PFSK-1 (cell line): ENCODE results near the gene RAMAC.

ENCODE experiments used
- FOXP2 ChIP-seq: optimal IDR thresholded peaks from 2 replicates; pipeline ENCODE3; 2011; ENCODE audit warnings: borderline replicate concordance, control low read depth, inconsistent platforms; ENCODE audit not compliant: insufficient read depth; ENCODE audit errors: extremely low read length, extremely low read depth
- POLR2AphosphoS5 ChIP-seq: IDR thresholded peaks from 2 replicates; pipeline ENCODE4 v1.6.1; 2012; ENCODE audit warnings: low read depth, mild to moderate bottlenecking, control low read depth, low read length, moderate library complexity
- SIN3A ChIP-seq: IDR thresholded peaks from 2 replicates; pipeline ENCODE4 v1.6.1; 2012; ENCODE audit warnings: mild to moderate bottlenecking, low read length, moderate library complexity, borderline replicate concordance; ENCODE audit not compliant: insufficient read depth
- TAF1 ChIP-seq: IDR thresholded peaks from 2 replicates; pipeline ENCODE4 v1.6.1; 2012; ENCODE audit warnings: low read length, control low read depth, borderline replicate concordance; ENCODE audit not compliant: insufficient read depth
- TF ChIP-seq, protein P1 (sequence below), 2 experiments: IDR thresholded peaks; 2 replicates each; pipeline versions ENCODE4 v1.6.1 to v1.8.0; 2011 to 2012; ENCODE audit warnings: low read depth in 2 of 2, low read length in 2 of 2, control low read depth in 1 of 2, inconsistent platforms in 1 of 2, mild to moderate bottlenecking in 1 of 2, moderate library complexity in 1 of 2; ENCODE audit not compliant: insufficient read depth in 1 of 2

Gene RAMAC

DNA sequence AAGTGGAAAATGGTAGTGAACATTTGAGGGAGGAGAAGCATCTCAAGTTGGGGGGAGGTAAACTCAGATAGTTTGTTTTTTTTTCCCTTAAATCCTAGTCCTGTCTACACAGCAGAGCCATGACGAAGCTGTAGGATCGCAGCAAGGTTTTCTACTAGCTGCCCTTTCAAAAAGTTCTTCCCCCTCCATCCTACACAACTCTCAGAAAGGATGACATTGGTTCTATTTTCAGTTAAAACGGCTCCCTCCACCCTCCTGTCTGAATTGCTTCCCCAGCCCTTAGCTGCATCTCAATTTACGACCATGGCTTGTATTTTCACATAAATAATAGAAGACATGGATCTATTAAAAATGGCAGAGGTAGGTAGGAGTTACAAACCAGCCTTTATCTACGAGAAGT, 35.7 kb upstream of the RAMAC start:
- TF ChIP-seq FOXP2 (no peak), POLR2AphosphoS5 (no peak), SIN3A (no peak), TAF1 (no peak)
- TF ChIP-seq, protein P1, sequence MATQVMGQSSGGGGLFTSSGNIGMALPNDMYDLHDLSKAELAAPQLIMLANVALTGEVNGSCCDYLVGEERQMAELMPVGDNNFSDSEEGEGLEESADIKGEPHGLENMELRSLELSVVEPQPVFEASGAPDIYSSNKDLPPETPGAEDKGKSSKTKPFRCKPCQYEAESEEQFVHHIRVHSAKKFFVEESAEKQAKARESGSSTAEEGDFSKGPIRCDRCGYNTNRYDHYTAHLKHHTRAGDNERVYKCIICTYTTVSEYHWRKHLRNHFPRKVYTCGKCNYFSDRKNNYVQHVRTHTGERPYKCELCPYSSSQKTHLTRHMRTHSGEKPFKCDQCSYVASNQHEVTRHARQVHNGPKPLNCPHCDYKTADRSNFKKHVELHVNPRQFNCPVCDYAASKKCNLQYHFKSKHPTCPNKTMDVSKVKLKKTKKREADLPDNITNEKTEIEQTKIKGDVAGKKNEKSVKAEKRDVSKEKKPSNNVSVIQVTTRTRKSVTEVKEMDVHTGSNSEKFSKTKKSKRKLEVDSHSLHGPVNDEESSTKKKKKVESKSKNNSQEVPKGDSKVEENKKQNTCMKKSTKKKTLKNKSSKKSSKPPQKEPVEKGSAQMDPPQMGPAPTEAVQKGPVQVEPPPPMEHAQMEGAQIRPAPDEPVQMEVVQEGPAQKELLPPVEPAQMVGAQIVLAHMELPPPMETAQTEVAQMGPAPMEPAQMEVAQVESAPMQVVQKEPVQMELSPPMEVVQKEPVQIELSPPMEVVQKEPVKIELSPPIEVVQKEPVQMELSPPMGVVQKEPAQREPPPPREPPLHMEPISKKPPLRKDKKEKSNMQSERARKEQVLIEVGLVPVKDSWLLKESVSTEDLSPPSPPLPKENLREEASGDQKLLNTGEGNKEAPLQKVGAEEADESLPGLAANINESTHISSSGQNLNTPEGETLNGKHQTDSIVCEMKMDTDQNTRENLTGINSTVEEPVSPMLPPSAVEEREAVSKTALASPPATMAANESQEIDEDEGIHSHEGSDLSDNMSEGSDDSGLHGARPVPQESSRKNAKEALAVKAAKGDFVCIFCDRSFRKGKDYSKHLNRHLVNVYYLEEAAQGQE (IDR thresholded peaks at IDR 0.05; ENCODE audit: insufficient read depth in 1 of 2, low read depth in 2 of 2, low read length in 2 of 2): no peak

GRCh38 chr15:82950746-82951370, 35.2 kb upstream of the RAMAC start:
- TF ChIP-seq POLR2AphosphoS5: no peak
- TF ChIP-seq TAF1: no peak
- TF ChIP-seq FOXP2: no peak
- TF ChIP-seq, protein P1 (IDR thresholded peaks at IDR 0.05; ENCODE audit: insufficient read depth in 1 of 2, low read depth in 2 of 2, low read length in 2 of 2): no peak

DNA sequence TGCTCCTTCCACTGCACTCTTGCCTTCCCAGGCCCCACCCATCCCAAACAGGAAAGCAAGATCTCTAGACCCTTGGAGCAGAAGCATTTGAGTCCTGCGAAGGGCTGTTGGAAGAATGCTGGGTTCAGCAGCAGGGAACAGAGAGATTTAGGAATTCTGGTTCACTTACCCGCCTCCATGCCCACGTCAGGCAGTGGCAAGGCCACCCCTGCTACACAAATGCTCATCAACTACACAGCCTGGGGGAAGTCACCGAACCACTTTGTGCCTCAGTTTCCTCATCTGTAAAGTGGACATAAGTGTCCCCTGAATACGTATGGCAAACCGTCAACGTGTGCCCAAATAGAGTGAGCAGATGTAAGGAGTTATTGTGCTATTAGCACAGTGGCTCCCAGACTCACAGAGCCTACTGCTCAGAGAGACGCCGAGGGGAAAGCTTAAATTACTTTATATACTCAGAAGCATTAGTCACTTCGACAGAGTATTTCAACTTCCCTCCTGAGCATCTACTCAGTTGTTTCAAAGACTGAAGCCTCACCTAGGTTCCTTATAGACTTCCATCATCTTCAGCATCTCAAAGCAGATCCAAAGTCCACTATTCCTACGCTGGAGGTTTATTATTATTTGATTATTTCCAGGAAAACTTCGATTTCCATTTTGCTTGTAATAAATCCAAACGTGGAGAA, 34.4 kb upstream of the RAMAC start:
- no peak for TF ChIP-seq TAF1
- no peak for TF ChIP-seq POLR2AphosphoS5
- no peak for TF ChIP-seq SIN3A
- TF ChIP-seq FOXP2: no peak
- TF ChIP-seq, protein P1 (IDR thresholded peaks at IDR 0.05; ENCODE audit: insufficient read depth in 1 of 2, low read depth in 2 of 2, low read length in 2 of 2): no peak

- TF ChIP-seq TAF1 (no peak), POLR2AphosphoS5 (no peak), FOXP2 (no peak), SIN3A (no peak)
- TF ChIP-seq, protein P1 (IDR thresholded peaks at IDR 0.05; ENCODE audit: insufficient read depth in 1 of 2, low read depth in 2 of 2, low read length in 2 of 2): no peak
Observed at GRCh38 chr15:82952158-82953081, 33.6 kb upstream of the RAMAC start, which contains the start of gene HOMER2. Gene HOMER2, minus strand, starts transcription at chr15:82952720. Its CDS starts 185 bp downstream, at chr15:82952535.
